A673 (cell line): ENCODE measurements around the gene EPHB2. TPM values are rescaled to one million over a fixed set of nuclear protein-coding genes. Genes with fewer than 3 reads are reported as not detected.

Experiments
- BruUV-seq: library from RNA; stranded (reverse); fragments of 400-500 nt; replicated peaks from 2 replicates; lab custom pipeline; 2021; lab: Mats Ljungman, UMichigan
- CTCF ChIA-PET: fragments of 300-600 bp; sonication (Branson Sonifier 250); formaldehyde crosslinking; loops from one replicate; lab custom pipeline; 2022; ENCODE audit warnings: antibody characterized with exemption; lab: Charles Lee
- POLR2A ChIA-PET: fragments of 300-600 bp; sonication (Branson Sonifier 250); formaldehyde crosslinking; loops from one replicate; lab custom pipeline; 2022; ENCODE audit warnings: antibody characterized with exemption; ENCODE audit not compliant: low non-redundant PET; lab: Charles Lee
- DNase-seq: peaks from one replicate; pipeline ENCODE4 v3.0.0-alpha.2; 2015; ENCODE audit warnings: low spot score
- H3K27ac ChIP-seq: fragments of 200-600 bp; sonication (generic); 2 replicates; pipeline ENCODE4 v1.5.1; 2016; ENCODE audit warnings: mixed run types, low read depth, mild to moderate bottlenecking, mixed read lengths, antibody characterized with exemption, low read length; ENCODE audit not compliant: poor library complexity, severe bottlenecking
- H3K27me3 ChIP-seq: fragments of 200-600 bp; sonication (generic); replicated peaks from 2 replicates; pipeline ENCODE4 v1.6.1; 2017; ENCODE audit warnings: mixed run types, low read depth, mild to moderate bottlenecking, mixed read lengths, antibody characterized with exemption, low read length; ENCODE audit not compliant: insufficient read depth, poor library complexity
- H3K36me3 ChIP-seq: fragments of 200-600 bp; sonication (generic); 2 replicates; pipeline ENCODE4 v1.6.1; 2016; ENCODE audit warnings: mixed run types, mild to moderate bottlenecking, mixed read lengths, antibody characterized with exemption, low read length; ENCODE audit not compliant: insufficient read depth, poor library complexity, severe bottlenecking
- H3K4me1 ChIP-seq: fragments of 200-600 bp; sonication (generic); 2 replicates; pipeline ENCODE4 v1.6.1; 2017; ENCODE audit warnings: mixed run types, mild to moderate bottlenecking, mixed read lengths, antibody characterized with exemption, low read length; ENCODE audit not compliant: insufficient read depth, poor library complexity, severe bottlenecking
- H3K4me3 ChIP-seq: fragments of 200-600 bp; sonication (generic); 2 replicates; pipeline ENCODE4 v1.5.1; 2016; ENCODE audit warnings: low read depth, mixed run types, mild to moderate bottlenecking, mixed read lengths, low read length; ENCODE audit not compliant: poor library complexity, severe bottlenecking
- H3K9me3 ChIP-seq: fragments of 200-600 bp; sonication (generic); 2 replicates; pipeline ENCODE4 v1.6.1; 2016; ENCODE audit warnings: mixed run types, low read depth, mild to moderate bottlenecking, mixed read lengths, antibody characterized with exemption, low read length; ENCODE audit not compliant: poor library complexity, severe bottlenecking
- EZH2 ChIP-seq: fragments of 200-600 bp; sonication (generic); IDR thresholded peaks from 2 replicates; pipeline ENCODE4 v1.6.1; 2017; ENCODE audit warnings: borderline replicate concordance, low read depth, mild to moderate bottlenecking, mixed read lengths, antibody characterized with exemption, low read length; ENCODE audit not compliant: poor library complexity, severe bottlenecking
- intact Hi-C: fragments of 100-400 bp; cut with micrococcal nuclease; formaldehyde crosslinking; loops from one replicate; pipeline ENCODE4 v1.10.0; 2022; ENCODE audit not compliant: unreplicated experiment
- total RNA-seq: library from RNA; stranded (reverse); gene quantifications from 2 replicates; pipeline ENCODE4 v1.2.3, GENCODE V29; 2021
- TF ChIP-seq, protein P1 (sequence below): fragments of 300-800, 200-600 bp; sonication (generic); conservative IDR thresholded peaks from 2 replicates; pipeline ENCODE4 v1.5.1; 2017; ENCODE audit warnings: low read depth, mild to moderate bottlenecking, antibody characterized with exemption, low read length, moderate library complexity, mixed read lengths

The EPHB2 gene
- total RNA-seq, 1 experiment from 2014 or later: 10.4 TPM

DNA sequence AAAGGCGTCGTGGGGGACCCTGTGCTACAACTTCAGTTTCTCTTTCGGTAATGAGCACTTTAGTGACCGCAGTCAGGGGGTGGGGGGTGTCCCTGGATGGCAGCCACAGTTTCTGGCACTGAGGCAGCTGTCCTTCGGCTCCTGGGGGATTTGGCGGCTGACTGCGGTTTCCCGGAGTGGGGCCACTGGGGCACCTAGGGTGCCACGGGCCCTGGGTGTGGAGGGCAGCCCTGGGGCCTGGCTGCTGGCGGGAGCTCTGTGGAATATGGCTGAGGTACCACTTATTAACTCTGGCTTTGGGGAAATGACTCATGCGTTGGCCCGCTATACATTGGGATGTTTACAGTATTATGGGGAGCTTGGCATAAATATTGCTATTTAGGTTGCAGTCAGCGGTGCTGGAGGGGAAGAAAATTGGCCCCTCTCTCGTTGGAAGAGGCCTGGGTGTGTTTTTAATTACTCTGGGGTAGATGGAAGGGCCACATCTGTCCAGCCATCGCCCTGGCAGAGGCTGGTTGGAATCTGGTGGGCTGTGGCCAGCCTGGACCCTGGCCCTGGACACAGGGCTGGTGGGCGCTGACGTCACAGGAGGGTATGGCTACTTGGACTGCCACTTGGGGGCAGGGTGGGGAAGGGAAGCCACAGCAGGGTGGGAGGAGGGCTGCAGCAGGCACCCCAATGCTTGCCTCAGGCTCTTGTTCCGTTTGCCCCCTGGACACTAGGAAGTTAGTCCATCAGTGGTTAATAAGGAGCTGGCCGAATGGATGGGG, 2.0 kb downstream of the EPHB2 start:
- Histone ChIP-seq H3K4me3 (no peak overlapping the region), H3K4me1 (peaks cover 4% of the 10 kb centered on the region), H3K36me3 (no peaks in the 10 kb centered on the region), H3K27me3 (peaks cover 16% of the 10 kb centered on the region), H3K27ac (no peak overlapping the region), H3K9me3 (no peaks in the 10 kb centered on the region)
- TF ChIP-seq, protein P1, sequence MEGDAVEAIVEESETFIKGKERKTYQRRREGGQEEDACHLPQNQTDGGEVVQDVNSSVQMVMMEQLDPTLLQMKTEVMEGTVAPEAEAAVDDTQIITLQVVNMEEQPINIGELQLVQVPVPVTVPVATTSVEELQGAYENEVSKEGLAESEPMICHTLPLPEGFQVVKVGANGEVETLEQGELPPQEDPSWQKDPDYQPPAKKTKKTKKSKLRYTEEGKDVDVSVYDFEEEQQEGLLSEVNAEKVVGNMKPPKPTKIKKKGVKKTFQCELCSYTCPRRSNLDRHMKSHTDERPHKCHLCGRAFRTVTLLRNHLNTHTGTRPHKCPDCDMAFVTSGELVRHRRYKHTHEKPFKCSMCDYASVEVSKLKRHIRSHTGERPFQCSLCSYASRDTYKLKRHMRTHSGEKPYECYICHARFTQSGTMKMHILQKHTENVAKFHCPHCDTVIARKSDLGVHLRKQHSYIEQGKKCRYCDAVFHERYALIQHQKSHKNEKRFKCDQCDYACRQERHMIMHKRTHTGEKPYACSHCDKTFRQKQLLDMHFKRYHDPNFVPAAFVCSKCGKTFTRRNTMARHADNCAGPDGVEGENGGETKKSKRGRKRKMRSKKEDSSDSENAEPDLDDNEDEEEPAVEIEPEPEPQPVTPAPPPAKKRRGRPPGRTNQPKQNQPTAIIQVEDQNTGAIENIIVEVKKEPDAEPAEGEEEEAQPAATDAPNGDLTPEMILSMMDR: no peak
- no peak for TF ChIP-seq EZH2
- intact Hi-C loops: no loop called here
- DNase-seq: no peak
- no TSS peak for BruUV-seq
- CTCF ChIA-PET: interaction anchor here (1.6 kb wide), 1 partner anchor 9 kb away, joined by 9 read pairs; no protein-coding TSS in a partner anchor
- POLR2A ChIA-PET: no interaction called here

DNA sequence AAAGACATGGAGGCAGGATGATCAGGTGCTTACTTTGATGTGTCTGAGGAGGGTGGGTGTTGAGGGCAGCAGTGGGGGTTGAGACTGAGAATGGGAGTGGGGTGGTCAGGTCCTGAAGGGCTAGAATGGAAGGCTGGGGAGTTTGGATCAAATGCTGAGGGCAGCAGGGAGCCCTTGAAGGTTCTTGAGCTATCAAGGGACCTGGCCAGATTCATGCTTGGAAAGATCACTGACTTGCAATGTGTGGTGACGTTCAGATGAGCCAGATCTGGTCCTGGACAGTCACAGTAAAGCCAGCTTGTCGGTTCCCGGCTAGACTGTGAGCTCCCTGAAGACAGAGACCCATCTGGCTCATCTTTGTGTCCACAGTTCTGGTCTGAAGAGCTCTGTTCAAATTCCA, 3.8 kb downstream of the EPHB2 start:
- BruUV-seq: no TSS peak
- intact Hi-C loops: no loop called here
- ChIA-PET POLR2A (no interaction called here), CTCF (interaction anchor here (0.8 kb wide), 1 partner anchor 12 kb away, joined by 3 read pairs; no protein-coding TSS in a partner anchor)
- Histone ChIP-seq H3K27ac (no peak overlapping the region), H3K36me3 (no peaks in the 10 kb centered on the region), H3K4me3 (no peak overlapping the region), H3K4me1 (peaks cover 4% of the 10 kb centered on the region), H3K9me3 (no peaks in the 10 kb centered on the region), H3K27me3 (peaks cover 16% of the 10 kb centered on the region)
- no peak for DNase-seq
- TF ChIP-seq, protein P1: no peak
- TF ChIP-seq EZH2: no peak

DNA sequence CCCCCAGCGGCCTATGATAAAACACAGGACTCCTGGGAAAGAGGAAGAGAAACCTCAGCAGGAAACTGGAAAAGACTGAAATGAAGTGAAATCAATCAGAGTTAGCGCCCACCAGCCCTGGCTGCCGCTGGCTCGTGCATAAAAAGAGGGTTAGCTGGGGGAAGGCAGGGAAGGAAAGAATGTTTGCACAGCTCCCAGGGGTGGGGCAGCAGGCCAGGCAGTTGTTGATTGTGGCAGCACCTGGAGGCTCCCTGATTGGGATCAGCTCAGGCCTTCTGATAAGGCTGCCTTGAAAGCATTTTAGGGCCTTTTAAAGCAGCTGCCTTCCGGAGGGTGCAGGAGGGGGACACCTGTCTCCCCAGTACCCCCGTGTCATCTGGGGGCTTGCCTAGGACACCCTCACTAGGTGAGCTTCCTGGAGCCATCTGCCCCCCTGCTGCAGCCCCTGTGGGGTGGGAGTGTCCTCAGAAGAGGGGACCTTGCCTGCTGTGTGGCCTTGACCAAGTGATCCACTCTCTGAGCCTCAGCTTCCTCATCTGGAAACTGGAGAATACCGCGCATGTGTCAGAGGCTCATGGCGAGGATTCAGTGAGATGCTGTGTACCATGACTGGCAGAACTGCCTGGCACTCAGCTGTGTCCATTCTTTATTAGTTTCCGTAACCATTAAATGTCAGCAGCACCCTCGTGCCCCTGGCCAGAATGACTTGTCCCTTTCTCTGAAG, 6.6 kb downstream of the EPHB2 start:
- no TSS peak for BruUV-seq
- no peak for DNase-seq
- CTCF ChIA-PET: no interaction called here

More for the DNA sequence above, 6.6 kb downstream of the EPHB2 start:
- no peaks in the 10 kb centered on the region for H3K36me3 ChIP-seq
- no peaks in the 10 kb centered on the region for H3K4me1 ChIP-seq
- peaks cover 8% of the 10 kb centered on the region for H3K27me3 ChIP-seq
- TF ChIP-seq EZH2: no peak
- TF ChIP-seq, protein P1: no peak
- no peak overlapping the region for H3K27ac ChIP-seq
- intact Hi-C loops: no loop called here
- POLR2A ChIA-PET: no interaction called here
- no peak overlapping the region for H3K4me3 ChIP-seq
- H3K9me3 ChIP-seq: no peaks in the 10 kb centered on the region
